GM12891 (cell line): ENCODE results near the gene LYSMD2.

Source experiments
- PAX5 ChIP-seq: IDR thresholded peaks from 2 replicates; pipeline ENCODE4 v1.6.1; 2011; ENCODE audit warnings: low read length, moderate library complexity, mild to moderate bottlenecking; ENCODE audit not compliant: insufficient read depth, severe bottlenecking
- POLR2A ChIP-seq: IDR thresholded peaks from 2 replicates; pipeline ENCODE4 v1.6.1; 2011; ENCODE audit warnings: low read depth, low read length, control low read depth
- POLR2AphosphoS5 ChIP-seq: IDR thresholded peaks from 2 replicates; pipeline ENCODE4 v1.6.1; 2011; ENCODE audit warnings: low read depth, low read length, control low read depth
- SPI1 ChIP-seq: IDR thresholded peaks from 2 replicates; pipeline ENCODE4 v1.6.1; 2011; ENCODE audit warnings: low read depth, low read length, control low read depth
- TAF1 ChIP-seq: IDR thresholded peaks from 2 replicates; pipeline ENCODE4 v1.6.1; 2011; ENCODE audit warnings: low read depth, low read length, control low read depth

- TF ChIP-seq POLR2A (no peak), POLR2AphosphoS5 (no peak), TAF1 (no peak), PAX5 (no peak), SPI1 (no peak)
Observed at GRCh38 chr15:51736069-51736468, 1.4 kb downstream of the LYSMD2 start.
